A549 treated with Mapracorat at 1 μM for 4 hours (cell line): ENCODE measurements around the gene DONSON. TPM values are rescaled to one million over a fixed set of nuclear protein-coding genes. Genes with fewer than 3 reads are reported as not detected.

Experiments
- total RNA-seq: library from RNA; stranded (reverse); fragments of 200-300 nt; extraction: Qiagen RNA extraction; gene quantifications from 5 replicates; pipeline ENCODE4 v1.2.3, GENCODE V29; 2022

Gene DONSON, protein sequence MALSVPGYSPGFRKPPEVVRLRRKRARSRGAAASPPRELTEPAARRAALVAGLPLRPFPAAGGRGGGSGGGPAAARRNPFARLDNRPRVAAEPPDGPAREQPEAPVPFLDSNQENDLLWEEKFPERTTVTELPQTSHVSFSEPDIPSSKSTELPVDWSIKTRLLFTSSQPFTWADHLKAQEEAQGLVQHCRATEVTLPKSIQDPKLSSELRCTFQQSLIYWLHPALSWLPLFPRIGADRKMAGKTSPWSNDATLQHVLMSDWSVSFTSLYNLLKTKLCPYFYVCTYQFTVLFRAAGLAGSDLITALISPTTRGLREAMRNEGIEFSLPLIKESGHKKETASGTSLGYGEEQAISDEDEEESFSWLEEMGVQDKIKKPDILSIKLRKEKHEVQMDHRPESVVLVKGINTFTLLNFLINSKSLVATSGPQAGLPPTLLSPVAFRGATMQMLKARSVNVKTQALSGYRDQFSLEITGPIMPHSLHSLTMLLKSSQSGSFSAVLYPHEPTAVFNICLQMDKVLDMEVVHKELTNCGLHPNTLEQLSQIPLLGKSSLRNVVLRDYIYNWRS
- total RNA-seq, result 14.3 to 16.9 TPM (median 16.6 TPM) in 5 replicates

DNA sequence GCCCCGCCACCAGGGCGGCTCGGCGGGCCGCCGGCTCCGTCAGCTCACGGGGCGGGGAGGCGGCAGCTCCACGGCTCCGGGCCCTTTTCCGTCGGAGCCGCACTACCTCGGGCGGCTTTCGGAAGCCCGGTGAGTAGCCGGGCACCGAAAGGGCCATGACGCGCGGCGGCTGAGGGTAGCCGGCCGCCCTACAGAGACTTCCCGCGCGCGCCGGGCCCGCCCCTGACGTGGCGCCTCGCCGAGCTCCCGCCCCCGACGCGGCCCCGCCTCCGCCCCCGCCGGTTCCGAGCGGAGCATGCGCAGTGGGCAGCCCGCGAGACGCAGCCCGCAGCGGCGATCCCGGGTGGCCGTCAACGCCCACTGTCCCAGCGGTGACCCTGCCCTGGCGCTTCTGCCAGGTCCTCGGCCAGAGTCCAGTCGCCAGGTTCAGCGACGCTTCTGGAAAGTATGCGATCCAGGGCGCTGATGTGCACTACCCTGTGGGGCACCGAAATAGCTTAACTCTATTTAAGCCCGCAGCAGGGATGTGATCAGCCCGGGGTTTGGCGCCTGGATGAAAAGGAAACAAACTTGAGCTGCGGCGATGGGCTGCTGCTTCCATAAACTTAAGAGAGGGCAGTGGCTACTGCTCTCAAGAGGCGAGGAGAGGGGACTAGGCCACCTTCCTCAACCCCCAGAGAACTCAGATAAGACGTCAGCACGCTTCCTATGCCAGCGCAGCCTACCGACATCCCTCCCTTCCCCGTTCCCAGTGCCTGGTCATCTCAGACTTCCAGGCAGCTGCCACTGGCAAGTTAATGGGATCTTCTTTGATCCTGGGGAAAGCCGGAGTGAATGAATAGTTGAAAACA, at the start of gene DONSON:
TSS of gene DONSON (minus strand) at position 200 of the 851 bp plus-strand sequence. CDS start at position 157, 43 bp downstream.

DNA sequence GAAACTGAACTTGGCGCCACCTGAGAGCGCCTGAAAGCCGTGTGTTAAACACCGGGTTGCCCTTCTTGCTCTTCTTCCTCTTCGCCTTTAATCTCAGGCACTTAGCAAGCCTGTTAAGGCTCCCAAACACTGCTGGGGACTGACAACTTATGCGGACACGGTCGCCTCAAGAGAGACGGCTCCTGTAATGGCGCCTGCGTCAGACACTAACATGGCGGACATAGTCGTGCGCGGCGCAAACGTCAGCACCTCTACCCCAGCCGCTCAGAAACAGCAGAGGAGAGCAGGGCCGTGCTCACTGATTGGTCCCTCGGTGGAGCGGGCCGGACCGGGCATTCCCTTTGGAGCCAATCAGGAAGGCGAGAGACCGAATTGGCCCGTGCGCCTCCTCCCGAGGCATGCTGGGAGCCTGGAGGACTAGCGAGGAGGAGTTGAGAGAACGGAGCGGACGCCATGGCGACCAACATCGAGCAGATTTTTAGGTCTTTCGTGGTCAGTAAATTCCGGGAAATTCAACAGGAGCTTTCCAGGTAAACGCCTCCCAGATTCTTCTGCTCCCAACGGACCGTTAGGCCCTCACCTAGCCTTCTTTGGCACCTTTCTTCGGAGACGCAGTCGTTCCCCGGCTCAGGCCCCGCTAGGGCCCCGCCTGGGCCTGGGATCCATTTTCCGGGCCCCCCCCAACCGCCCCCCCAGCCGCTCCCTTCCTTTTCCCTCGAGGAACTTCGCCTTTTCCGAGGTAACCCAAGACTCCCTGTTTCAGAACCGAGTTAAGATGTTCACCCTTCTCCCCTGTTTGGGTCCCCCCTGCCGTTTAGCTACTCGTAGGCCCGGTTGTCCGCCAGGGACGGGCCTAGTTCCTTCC, 45.6 kb downstream of the DONSON start, which contains the start of gene SON:
TSS of gene SON (plus strand) at position 399 of the 865 bp plus-strand sequence. CDS start at position 454, 55 bp downstream.

DNA sequence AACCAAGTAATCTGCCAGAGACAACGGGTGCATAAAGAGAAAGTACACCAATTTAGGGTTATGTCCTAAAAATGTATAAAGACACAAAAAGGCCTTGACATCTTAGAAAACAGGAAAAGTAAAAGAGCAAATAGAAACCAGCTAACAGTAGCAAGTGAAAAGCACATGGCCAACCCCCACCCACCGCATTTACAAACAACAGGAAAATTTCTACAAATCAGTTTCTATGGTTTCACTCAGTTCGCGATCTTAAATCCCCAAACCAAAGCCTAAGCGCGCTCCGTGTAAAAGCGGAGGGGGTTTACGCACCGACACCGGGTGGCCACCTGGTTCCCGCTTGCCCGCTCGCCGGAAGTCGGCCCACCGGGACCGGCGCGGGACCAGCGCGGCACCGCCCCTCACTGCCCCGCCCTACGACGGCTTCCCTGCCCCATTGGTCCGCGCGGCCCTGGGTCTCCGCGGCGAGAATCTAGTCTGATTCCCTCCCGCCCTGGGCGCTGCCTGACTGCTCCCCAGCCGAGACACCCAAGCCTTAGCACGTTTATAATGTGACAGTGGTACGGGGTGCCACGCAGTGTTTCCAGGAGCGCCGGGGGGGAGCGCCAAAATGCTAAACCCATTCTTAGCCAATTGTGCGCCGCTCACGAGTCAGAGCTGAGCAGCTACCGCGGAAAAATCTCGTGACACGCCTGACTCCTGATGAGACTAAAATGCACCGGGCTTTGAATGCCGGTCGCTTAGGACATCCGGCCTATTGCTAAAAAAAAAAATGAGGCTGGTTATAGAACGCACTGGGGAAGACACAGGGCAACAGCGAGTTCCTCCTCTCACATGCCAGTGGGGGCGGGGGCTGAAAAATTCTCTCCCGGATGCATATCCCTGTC, 46.5 kb downstream of the DONSON start, which contains the start of gene GART:
TSS of gene GART (minus strand) at position 362 of the 884 bp plus-strand sequence. CDS start 2,802 bp downstream, outside the sequence.

Other genes with a start within 250 kb of the DONSON start
- 53.3 to 57.0 TPM (median 53.9 TPM) in 5 replicates for gene IFNGR2, start 185.3 kb downstream of the DONSON start, total RNA-seq
- gene TMEM50B, start 108.7 kb downstream of the DONSON start, total RNA-seq, result 9.6 to 11.1 TPM (median 9.7 TPM) in 5 replicates
- gene DNAJC28, start 97.0 kb downstream of the DONSON start, total RNA-seq, result 0.29 to 0.42 TPM (median 0.34 TPM) in 5 replicates
- 58.7 to 65.4 TPM (median 63.4 TPM) in 5 replicates for gene GART, start 46.6 kb downstream of the DONSON start, total RNA-seq
- 72.0 to 86.6 TPM (median 82.6 TPM) in 5 replicates for gene SON, start 45.6 kb downstream of the DONSON start, total RNA-seq
- 12.8 to 15.3 TPM (median 14.0 TPM) in 5 replicates for gene CRYZL1, start 53.1 kb upstream of the DONSON start, total RNA-seq
- 16.4 to 22.5 TPM (median 18.0 TPM) in 5 replicates for gene ITSN1, start 53.8 kb upstream of the DONSON start, total RNA-seq